Ramos (cell line): Measurements from ENCODE around the gene PLBD1.

ENCODE experiments used
- in situ Hi-C: fragments of 300-500 bp; cut with MboI; formaldehyde crosslinking; loops from one replicate; pipeline ENCODE4 v1.14.3; 2022; ENCODE audit warnings: low sequenced_read_pairs; ENCODE audit not compliant: unreplicated experiment

PLBD1 gene

GRCh38 chr12:14571779-14572178 is 4.1 kb upstream of the PLBD1 start:
- in situ Hi-C loops: no loop called here

GRCh38 chr12:14570231-14570630 is 2.5 kb upstream of the PLBD1 start:
- in situ Hi-C loops: no loop called here

DNA sequence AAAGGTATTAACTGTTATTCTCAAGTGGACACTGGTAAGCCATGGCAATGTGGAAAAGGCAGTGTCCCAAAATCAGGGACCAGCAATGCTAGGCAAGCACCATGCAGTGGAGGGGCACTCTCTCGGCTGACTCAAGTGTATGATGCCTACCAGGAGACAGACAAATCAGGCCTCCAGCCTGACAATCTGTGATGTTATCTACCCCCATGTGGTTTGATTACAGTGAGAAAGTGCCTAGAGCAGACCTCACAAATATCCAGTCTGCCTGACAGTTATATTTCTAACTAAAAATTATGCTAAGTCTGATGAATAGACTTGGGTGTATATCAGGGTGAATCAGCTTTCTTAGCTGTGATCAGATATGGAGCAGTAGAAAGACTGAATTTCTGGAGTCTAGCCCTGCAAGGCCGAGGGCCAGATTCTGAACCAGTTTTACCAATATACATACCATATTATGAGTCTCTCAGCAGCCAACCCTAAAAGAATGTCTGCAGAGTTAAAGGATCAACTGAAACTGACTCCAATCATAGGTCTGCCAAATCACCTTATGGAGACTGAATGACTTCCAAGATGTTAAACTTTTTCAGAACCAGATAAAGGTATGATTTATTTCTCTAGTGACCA is 3.2 kb downstream of the PLBD1 start:
- in situ Hi-C loops: no loop called here

GRCh38 chr12:14563046-14563445 is 4.6 kb downstream of the PLBD1 start:
- in situ Hi-C loops: no loop called here

- in situ Hi-C loops: no loop called here
Observed at GRCh38 chr12:14562279-14562678, 5.4 kb downstream of the PLBD1 start.

GRCh38 chr12:14561677-14562238 is 5.9 kb downstream of the PLBD1 start:
- in situ Hi-C loops: no loop called here

DNA sequence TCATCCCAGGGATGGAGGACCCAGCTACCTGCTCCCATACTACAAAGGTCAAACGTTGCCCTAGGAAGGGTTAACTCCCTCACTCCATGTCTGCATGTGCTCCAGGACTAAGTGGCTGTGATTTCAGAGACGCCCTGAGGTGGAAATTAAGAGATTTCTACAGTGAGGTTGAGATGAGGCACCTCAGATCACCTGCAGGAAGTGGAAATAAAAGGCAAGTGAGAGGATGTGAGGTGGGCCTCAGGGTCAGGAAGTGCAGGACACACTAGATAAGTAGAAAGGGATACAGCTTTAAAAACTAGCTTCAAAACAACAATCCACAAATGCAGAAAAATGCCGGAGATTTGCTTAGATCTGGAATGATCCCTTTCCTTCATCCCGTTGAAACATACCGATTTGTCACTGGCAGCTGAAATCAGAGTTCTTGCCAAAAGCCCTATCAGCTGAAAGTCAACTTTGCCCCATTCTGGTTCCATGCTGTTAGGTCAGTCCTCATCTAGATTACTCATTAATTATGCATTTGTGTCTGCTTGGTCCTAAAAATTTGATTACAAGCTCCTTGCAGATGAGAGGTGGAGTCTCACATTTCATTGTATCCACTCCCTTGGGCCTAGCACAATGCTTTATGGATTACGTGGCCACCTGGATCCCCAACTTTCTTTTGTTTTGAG is 6.6 kb downstream of the PLBD1 start:
- in situ Hi-C loops: no loop called here

GRCh38 chr12:14558473-14558959 is 9.2 kb downstream of the PLBD1 start:
- in situ Hi-C loops: no loop called here

DNA sequence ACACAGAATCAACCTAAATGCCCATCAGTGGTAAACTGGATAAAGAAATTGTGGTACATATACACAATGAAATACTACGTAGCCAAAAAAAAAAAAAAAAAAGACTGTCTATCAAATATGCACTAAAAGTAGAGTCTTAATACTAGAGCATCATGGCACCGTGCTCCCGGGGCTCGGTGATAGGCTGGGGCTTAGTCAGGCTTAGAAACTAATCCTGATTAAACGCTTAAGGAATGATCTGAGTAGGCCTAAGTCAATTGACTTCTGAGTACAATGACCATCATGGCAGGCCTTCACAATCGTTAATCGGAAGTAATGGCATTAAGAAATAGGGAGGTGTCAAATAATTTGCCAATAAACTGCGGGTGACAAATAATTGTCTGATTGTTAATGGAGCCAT is 9.7 kb downstream of the PLBD1 start:
- in situ Hi-C loops: no loop called here

GRCh38 chr12:14554281-14555007 is 13.2 kb downstream of the PLBD1 start:
- in situ Hi-C loops: no loop called here

- in situ Hi-C loops: no loop called here
Observed at GRCh38 chr12:14548609-14549008, 19.1 kb downstream of the PLBD1 start.

GRCh38 chr12:14547571-14547970 is 20.1 kb downstream of the PLBD1 start:
- in situ Hi-C loops: no loop called here

- in situ Hi-C loops: no loop called here
Observed at GRCh38 chr12:14545144-14546124, 22.2 kb downstream of the PLBD1 start.

DNA sequence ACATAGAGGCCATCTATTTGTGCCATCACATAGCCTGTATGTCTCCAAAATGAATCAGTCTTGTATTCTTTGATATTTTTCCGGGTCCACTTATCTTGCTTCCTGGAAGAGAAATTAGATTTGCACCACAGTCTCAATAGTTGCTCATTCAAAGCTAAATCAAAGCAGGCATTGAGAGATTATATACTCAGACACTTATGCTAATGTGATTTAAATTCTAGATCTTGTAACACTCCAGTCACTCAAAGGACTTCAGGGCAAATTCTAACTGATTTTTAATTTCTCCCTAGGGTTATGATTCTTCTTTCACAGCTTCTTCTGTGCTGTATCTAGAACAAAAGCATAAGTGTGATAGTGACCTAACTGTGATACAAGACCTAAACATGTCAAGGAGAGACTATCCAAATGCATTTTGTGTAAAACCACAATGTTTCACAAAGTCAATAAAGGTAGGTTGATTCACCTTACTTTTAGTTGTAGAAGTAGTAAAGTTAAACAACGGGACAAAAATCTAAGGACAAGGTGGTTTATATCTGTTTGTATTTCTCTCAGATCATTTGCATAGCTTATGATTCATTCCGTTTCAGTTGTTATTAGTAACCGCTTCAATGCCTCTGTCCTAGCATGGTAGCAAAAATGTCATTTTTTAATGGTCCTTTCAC is 26.8 kb downstream of the PLBD1 start:
- in situ Hi-C loops: no loop called here

- in situ Hi-C loops: no loop called here
Observed at GRCh38 chr12:14537088-14537487, 30.6 kb downstream of the PLBD1 start.

GRCh38 chr12:14532152-14532551 is 35.5 kb downstream of the PLBD1 start:
- in situ Hi-C loops: no loop called here

- in situ Hi-C loops: no loop called here
Observed at GRCh38 chr12:14525964-14526363, 41.7 kb downstream of the PLBD1 start.

GRCh38 chr12:14521822-14522221 is 45.9 kb downstream of the PLBD1 start:
- in situ Hi-C loops: no loop called here

GRCh38 chr12:14514946-14515345 is 52.7 kb downstream of the PLBD1 start:
- in situ Hi-C loops: no loop called here
